Prostate gland (tissue), 2 donors: ENCODE results near the gene RETREG2.

Source experiments
- CTCF ChIP-seq, 4 experiments: fragments of 200-600 bp in 2 of 4; fragments of 450-650 bp in 2 of 4; sonication (generic) in 2 of 4; IDR thresholded peaks; 1 replicate in 3 of 4; 2 replicates in 1 of 4; pipeline ENCODE4 v1.5.1; 2016 to 2019; ENCODE audit warnings: antibody characterized with exemption in 4 of 4, mild to moderate bottlenecking in 2 of 4, moderate library complexity in 2 of 4
- POLR2A ChIP-seq: fragments of 450-650 bp; IDR thresholded peaks from one replicate; pipeline ENCODE4 v1.6.1; 2016; ENCODE audit warnings: antibody characterized with exemption, mild to moderate bottlenecking
- POLR2AphosphoS5 ChIP-seq: sonication (generic); formaldehyde crosslinking; IDR thresholded peaks from one replicate; pipeline ENCODE4 v1.6.1; 2017; ENCODE audit warnings: antibody characterized with exemption

GRCh38 chr2:219206328-219207133, 28.5 kb downstream of the RETREG2 start, which contains the start of gene ZFAND2B:
- peak; percentile 100 for TF ChIP-seq POLR2A
- peak in 2 of 4 experiments; percentile 36 to 57 for TF ChIP-seq CTCF (IDR thresholded peaks at IDR 0.05)
- peak; percentile 100 for TF ChIP-seq POLR2AphosphoS5
